Measurements from ENCODE around the gene TAL1.

DNA sequence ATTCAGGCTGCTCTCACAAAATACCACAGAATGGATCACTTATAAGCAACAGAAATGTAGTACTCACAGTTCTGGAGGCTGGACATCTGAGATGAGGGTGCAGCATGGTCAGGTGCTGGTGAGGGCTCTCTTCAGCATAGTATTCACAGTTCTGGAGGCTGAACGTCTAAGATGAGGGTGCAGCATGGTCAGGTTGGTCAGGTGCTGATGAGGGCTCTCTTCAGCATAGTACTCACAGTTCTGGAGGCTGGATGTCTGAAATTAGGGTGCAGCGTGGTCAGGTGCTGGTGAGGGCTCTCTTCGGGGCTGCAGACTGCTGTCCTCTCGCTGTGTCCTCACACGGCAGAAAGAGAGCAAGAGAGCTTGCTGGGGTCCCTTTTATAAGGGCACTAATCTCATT, 59.2 kb downstream of the TAL1 start:
- no peak for TF ChIP-seq ZNF274 (IDR thresholded peaks at IDR 0.05; ENCODE audit: low read depth, low read length)
- TF ChIP-seq SUZ12 (IDR thresholded peaks at IDR 0.05; ENCODE audit: extremely low read depth, insufficient read depth, insufficient read length): no peak

Data from NT2/D1 (cell line).